CD14-positive monocyte (primary cell): Measurements from ENCODE around the gene SCN4A. TPM values are rescaled to one million over a fixed set of nuclear protein-coding genes. Genes with fewer than 3 reads are reported as not detected.
"Not testable (repeated sequence)": the region's sequence is repeated elsewhere in the genome, so short reads cannot be mapped to it uniquely, and the experiment has no call there.

Experiments
- DNase-seq, 3 donors: peaks; one replicate each; pipeline ENCODE4 v3.0.0-alpha.2; 2011 to 2022
- H2AFZ ChIP-seq: 2 replicates; pipeline ENCODE4 v1.6.0; 2012; ENCODE audit warnings: mild to moderate bottlenecking, low read depth, low read length, inconsistent platforms; ENCODE audit not compliant: insufficient read depth, poor library complexity, severe bottlenecking
- H3K27ac ChIP-seq, 2 donors: 1 replicate in 1 of 2; 2 replicates in 1 of 2; pipeline ENCODE4 v1.5.1; 2012 to 2013; ENCODE audit warnings: low read length in 2 of 2, control low read depth in 1 of 2, inconsistent platforms in 1 of 2, low read depth in 1 of 2, mild to moderate bottlenecking in 1 of 2
- H3K27me3 ChIP-seq, 2 donors: one replicate each; pipeline versions ENCODE4 v1.6.0 to v1.6.1; 2011 to 2013; ENCODE audit warnings: low read length in 2 of 2; ENCODE audit not compliant: control insufficient read depth in 2 of 2, insufficient read depth in 2 of 2
- H3K36me3 ChIP-seq, 2 donors: replicated peaks in 1 of 2; 1 replicate in 1 of 2; 2 replicates in 1 of 2; pipeline versions ENCODE4 v1.5.1 to v1.6.1; 2012 to 2013; ENCODE audit warnings: low read length in 2 of 2, control low read depth in 1 of 2, inconsistent platforms in 1 of 2, mild to moderate bottlenecking in 1 of 2; ENCODE audit not compliant: insufficient read depth in 2 of 2, control insufficient read depth in 1 of 2
- H3K4me1 ChIP-seq, 2 donors: 1 replicate in 1 of 2; 2 replicates in 1 of 2; pipeline versions ENCODE4 v1.5.1 to v1.6.1; 2012 to 2013; ENCODE audit warnings: low read length in 2 of 2, control low read depth in 1 of 2, inconsistent platforms in 1 of 2, mild to moderate bottlenecking in 1 of 2, moderate library complexity in 1 of 2; ENCODE audit not compliant: insufficient read depth in 2 of 2, control insufficient read depth in 1 of 2
- H3K4me2 ChIP-seq: replicated peaks from 2 replicates; pipeline ENCODE3; 2012; ENCODE audit warnings: low read length, moderate library complexity, mild to moderate bottlenecking; ENCODE audit not compliant: poor library complexity, severe bottlenecking; ENCODE audit errors: extremely low read depth
- H3K4me3 ChIP-seq, 3 experiments: fragments of 200-600 bp in 1 of 3; sonication (generic) in 1 of 3; replicated peaks in 1 of 3; 1 replicate in 2 of 3; 2 replicates in 1 of 3; pipeline ENCODE4 v1.5.1; 2011 to 2013; ENCODE audit warnings: low read length in 3 of 3, mild to moderate bottlenecking in 3 of 3, control low read depth in 2 of 3, low read depth in 2 of 3, inconsistent platforms in 1 of 3, moderate library complexity in 1 of 3
- H3K79me2 ChIP-seq: 2 replicates; pipeline ENCODE4 v1.6.0; 2012; ENCODE audit warnings: mild to moderate bottlenecking, control low read depth, inconsistent platforms, low read length, moderate library complexity; ENCODE audit not compliant: insufficient read depth
- H3K9ac ChIP-seq: 2 replicates; pipeline ENCODE4 v1.6.0; 2017; ENCODE audit warnings: low read length, mild to moderate bottlenecking; ENCODE audit not compliant: insufficient read depth, poor library complexity, severe bottlenecking
- H3K9me3 ChIP-seq, 2 donors: replicated peaks in 1 of 2; 1 replicate in 1 of 2; 2 replicates in 1 of 2; pipeline versions ENCODE4 v1.5.1 to v1.6.1; 2012 to 2013; ENCODE audit warnings: low read length in 2 of 2, control low read depth in 1 of 2; ENCODE audit not compliant: control insufficient read depth in 1 of 2, insufficient read depth in 1 of 2
- H4K20me1 ChIP-seq: 2 replicates; pipeline ENCODE4 v1.6.0; 2012; ENCODE audit warnings: mild to moderate bottlenecking, low read length, control low read depth, moderate library complexity; ENCODE audit not compliant: insufficient read depth
- H3K27ac Mint-ChIP-seq, 7 donors: one replicate each; pipeline ENCODE4 v1.8.0; 2020; ENCODE audit warnings: mild to moderate bottlenecking in 7 of 7, mixed read lengths in 7 of 7, moderate library complexity in 6 of 7, inconsistent platforms in 2 of 7
- H3K27me3 Mint-ChIP-seq, 3 donors: one replicate each; pipeline ENCODE4 v1.8.0; 2021 to 2022; ENCODE audit warnings: low read depth in 3 of 3, mild to moderate bottlenecking in 3 of 3, mixed read lengths in 3 of 3, moderate library complexity in 3 of 3, inconsistent platforms in 1 of 3
- H3K36me3 Mint-ChIP-seq, 2 donors: one replicate each; pipeline ENCODE4 v1.8.0; 2020; ENCODE audit warnings: mixed read lengths in 2 of 2, inconsistent platforms in 1 of 2, mild to moderate bottlenecking in 1 of 2
- H3K4me1 Mint-ChIP-seq: one replicate; pipeline ENCODE4 v1.8.0; 2020; ENCODE audit warnings: mild to moderate bottlenecking, mixed read lengths
- H3K4me3 Mint-ChIP-seq, 2 donors: one replicate each; pipeline ENCODE4 v1.8.0; 2020; ENCODE audit warnings: mild to moderate bottlenecking in 2 of 2, mixed read lengths in 2 of 2, moderate library complexity in 1 of 2
- H3K9me3 Mint-ChIP-seq, 7 donors: one replicate each; pipeline ENCODE4 v1.8.0; 2020 to 2022; ENCODE audit warnings: mixed read lengths in 7 of 7, mild to moderate bottlenecking in 6 of 7, moderate library complexity in 6 of 7, inconsistent platforms in 2 of 7
- WGBS: methylation state at CpG from one replicate; pipeline ENCODE4 v1.1.5; 2013; ENCODE audit warnings: missing lambda C conversion rate; ENCODE audit not compliant: insufficient coverage; 5-methylcytosine and 5-hydroxymethylcytosine counted together
- intact Hi-C, 2 donors: fragments of 100-400 bp; cut with micrococcal nuclease; formaldehyde crosslinking; loops; one replicate each; pipeline versions ENCODE4 v1.15.0 to v1.15.1; 2023
- polyA plus RNA-seq, 3 donors: library from polyadenylated mRNA; depleted of rRNA in 1 of 3; unstranded in 2 of 3; stranded (reverse) in 1 of 3; fragments of 300-500 nt in 2 of 3; fragments of >200 nt in 1 of 3; fragmentation: Illumina TruSeq in 2 of 3; gene quantifications; 1 replicate in 2 of 3; 2 replicates in 1 of 3; pipeline ENCODE4 v1.2.3, GENCODE V29; 2012 to 2021
- small RNA-seq: library from RNA; depleted of rRNA; stranded (forward); fragments of <200 nt; gene quantifications from one replicate; pipeline ENCODE3, GENCODE V24; 2012; ENCODE audit warnings: low read depth; ENCODE audit not compliant: insufficient read length
- TF ChIP-seq, protein P1 (sequence below): fragments of 200-600 bp; IDR thresholded peaks from one replicate; pipeline ENCODE4 v1.8.0; 2022; ENCODE audit warnings: antibody characterized with exemption, mild to moderate bottlenecking

Gene SCN4A
- polyA plus RNA-seq, 3 donors, result not detected

DNA sequence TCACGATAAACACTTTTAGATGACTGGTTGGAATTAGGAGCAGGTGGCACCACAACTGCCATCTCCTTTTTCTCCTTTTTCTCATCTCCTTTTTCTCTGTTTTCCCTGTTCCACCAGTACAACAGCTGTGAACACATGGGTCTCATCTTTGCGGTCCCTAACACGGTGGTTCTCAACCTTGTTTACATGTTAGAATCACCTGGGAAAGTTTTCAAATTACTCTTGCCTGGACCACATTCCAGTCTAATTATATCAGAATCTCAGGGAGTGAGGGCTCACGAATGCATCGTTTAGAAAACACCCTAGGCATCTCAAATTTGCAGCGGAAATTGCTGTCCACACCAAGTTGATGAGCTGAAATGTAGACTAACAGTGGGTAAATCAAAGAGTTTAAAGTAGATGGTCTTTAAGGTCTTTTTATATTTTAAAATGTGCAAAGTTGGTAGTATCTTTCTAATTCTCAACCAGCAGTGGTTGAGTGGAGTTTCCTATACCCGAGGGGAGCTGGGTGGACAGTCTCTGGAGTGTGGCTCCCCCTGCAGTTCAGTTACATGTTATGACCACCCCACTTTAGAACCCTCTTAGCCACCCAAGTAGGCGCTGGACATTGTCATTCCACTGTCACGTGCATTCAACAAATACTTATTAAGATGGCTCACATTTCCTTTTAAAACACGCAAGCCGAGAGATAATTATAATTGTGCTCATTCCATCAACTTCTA is 80.2 kb downstream of the SCN4A start:
- H3K9me3 ChIP-seq, DNase-seq, H3K4me3 ChIP-seq, H2AFZ ChIP-seq, H3K27ac Mint-ChIP-seq, intact Hi-C loops, H3K36me3 ChIP-seq, H3K27me3 ChIP-seq, H3K9me3 Mint-ChIP-seq, H3K27ac ChIP-seq, H3K36me3 Mint-ChIP-seq, H3K9ac ChIP-seq, H4K20me1 ChIP-seq, H3K4me3 Mint-ChIP-seq, H3K4me2 ChIP-seq, H3K4me1 Mint-ChIP-seq, H3K4me1 ChIP-seq, H3K79me2 ChIP-seq: not testable (repeated sequence)
- TF ChIP-seq, protein P1, sequence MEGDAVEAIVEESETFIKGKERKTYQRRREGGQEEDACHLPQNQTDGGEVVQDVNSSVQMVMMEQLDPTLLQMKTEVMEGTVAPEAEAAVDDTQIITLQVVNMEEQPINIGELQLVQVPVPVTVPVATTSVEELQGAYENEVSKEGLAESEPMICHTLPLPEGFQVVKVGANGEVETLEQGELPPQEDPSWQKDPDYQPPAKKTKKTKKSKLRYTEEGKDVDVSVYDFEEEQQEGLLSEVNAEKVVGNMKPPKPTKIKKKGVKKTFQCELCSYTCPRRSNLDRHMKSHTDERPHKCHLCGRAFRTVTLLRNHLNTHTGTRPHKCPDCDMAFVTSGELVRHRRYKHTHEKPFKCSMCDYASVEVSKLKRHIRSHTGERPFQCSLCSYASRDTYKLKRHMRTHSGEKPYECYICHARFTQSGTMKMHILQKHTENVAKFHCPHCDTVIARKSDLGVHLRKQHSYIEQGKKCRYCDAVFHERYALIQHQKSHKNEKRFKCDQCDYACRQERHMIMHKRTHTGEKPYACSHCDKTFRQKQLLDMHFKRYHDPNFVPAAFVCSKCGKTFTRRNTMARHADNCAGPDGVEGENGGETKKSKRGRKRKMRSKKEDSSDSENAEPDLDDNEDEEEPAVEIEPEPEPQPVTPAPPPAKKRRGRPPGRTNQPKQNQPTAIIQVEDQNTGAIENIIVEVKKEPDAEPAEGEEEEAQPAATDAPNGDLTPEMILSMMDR, result peak; percentile 24
- whole genome bisulfite sequencing, result no CpG with 5 or more reads among the region's 11 CpGs
- H3K27me3 Mint-ChIP-seq, result peaks cover 6 to 11% (median 10%) of the 10 kb centered on the region in 3 donors

DNA sequence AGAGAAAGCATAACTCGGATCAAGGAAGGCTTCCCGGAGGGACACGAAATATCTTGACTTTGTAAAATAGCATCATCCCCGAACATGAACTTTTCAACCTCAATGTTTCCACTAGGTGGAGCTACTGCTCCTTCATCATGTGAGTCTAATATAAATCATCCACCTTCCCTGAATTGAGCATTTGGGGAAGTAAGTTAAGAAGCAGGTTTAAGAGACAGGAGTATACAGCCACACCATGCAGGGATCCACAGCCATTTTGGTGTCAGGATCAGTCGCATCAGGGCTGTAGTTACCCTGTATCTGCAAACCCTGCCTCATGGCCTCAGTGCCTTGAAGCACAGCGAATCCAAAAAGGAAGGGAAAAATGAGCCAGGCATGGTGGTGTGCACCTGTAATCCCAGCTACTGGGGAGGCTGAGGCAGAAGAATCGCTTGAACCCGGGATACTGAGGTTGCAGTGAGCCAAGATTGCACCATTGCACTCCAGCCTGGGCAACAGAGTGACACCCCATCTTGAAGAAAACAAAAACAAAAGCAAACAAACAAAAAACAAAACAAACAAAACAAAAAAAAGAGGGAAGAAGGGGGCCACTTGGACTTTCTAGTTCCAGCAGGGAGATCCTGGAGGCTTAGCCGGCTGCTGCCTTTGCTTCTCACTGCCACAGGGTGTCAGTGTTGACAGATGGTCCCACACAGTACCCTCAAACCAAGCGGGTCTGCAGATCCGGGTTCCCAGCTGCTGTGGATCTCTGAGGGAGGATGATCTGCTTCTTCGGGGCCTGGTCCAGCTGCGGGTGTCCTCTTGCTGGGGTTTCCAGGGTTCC is 83.5 kb downstream of the SCN4A start:
- WGBS, result 33% methylated on average over 2 of the region's 13 CpGs
- intact Hi-C loops, H3K27me3 ChIP-seq, H3K9me3 ChIP-seq, H3K27ac ChIP-seq, H3K4me1 ChIP-seq, H3K9ac ChIP-seq, H3K79me2 ChIP-seq, H3K4me2 ChIP-seq, H3K4me3 ChIP-seq, H3K36me3 ChIP-seq, H3K9me3 Mint-ChIP-seq, H3K36me3 Mint-ChIP-seq, H4K20me1 ChIP-seq, H3K4me1 Mint-ChIP-seq, H2AFZ ChIP-seq: not testable (repeated sequence)
- peak; percentile 25 to 34 (median 28) for DNase-seq
- Mint-ChIP-seq H3K27me3 (peaks cover 10 to 16% (median 13%) of the 10 kb centered on the region in 3 donors), H3K27ac (peak overlapping the region in 1 of 7 donors; percentile 72), H3K4me3 (peak overlapping the region in 1 of 2 donors; percentile 39)
- TF ChIP-seq, protein P1, result peak; percentile 67

Small RNAs within 50 kb of the gene (small RNA-seq; reads per million reads assigned to genes)
- not detected for gene AC127029.1
- gene GH1, result not detected

Other genes with a start within 250 kb of the SCN4A start
- gene STRADA, start 231.1 kb downstream of the SCN4A start, polyA plus RNA-seq, result 10 to 100 TPM; 12.5 to 51.9 (median 19.8) TPM
- 10 to 100 TPM; 15.2 to 56.4 (median 43.0) TPM for gene CCDC47, start 199.3 kb downstream of the SCN4A start, polyA plus RNA-seq
- gene DDX42, start 198.7 kb downstream of the SCN4A start, polyA plus RNA-seq, result 10 to 100 TPM in 1 of 3 donors, 1 to 10 TPM in 2; 3.1 to 89.2 (median 5.3) TPM
- 10 to 100 TPM; 82.8 to 97.2 (median 88.3) TPM for gene PSMC5, start 145.5 kb downstream of the SCN4A start, polyA plus RNA-seq
- 10 to 100 TPM in 2 of 3 donors, 1 to 10 TPM in 1; 9.2 to 23.7 (median 15.0) TPM for gene FTSJ3, start 145.3 kb downstream of the SCN4A start, polyA plus RNA-seq
- 10 to 100 TPM; 60.2 to 77.9 (median 64.0) TPM for gene SMARCD2, start 130.2 kb downstream of the SCN4A start, polyA plus RNA-seq
- not detected for gene CSH2, start 99.2 kb downstream of the SCN4A start, polyA plus RNA-seq
- gene GH2, start 91.0 kb downstream of the SCN4A start, polyA plus RNA-seq, result not detected
- not detected for gene CSH1, start 76.3 kb downstream of the SCN4A start, polyA plus RNA-seq
- not detected for gene CSHL1, start 61.7 kb downstream of the SCN4A start, polyA plus RNA-seq
- not detected for gene GH1, start 54.1 kb downstream of the SCN4A start, polyA plus RNA-seq
- 10 to 100 TPM; 19.6 to 21.8 (median 20.9) TPM for gene CD79B, start 40.6 kb downstream of the SCN4A start, polyA plus RNA-seq
- 1 to 10 TPM in 2 of 3 donors, under 1 TPM in 1; 0.03 to 2.1 (median 1.4) TPM for gene PRR29, start 25.4 kb upstream of the SCN4A start, polyA plus RNA-seq
- gene ICAM2, start 47.7 kb upstream of the SCN4A start, polyA plus RNA-seq, result 100 to 1,000 TPM; 111 to 186 (median 174) TPM
- gene ERN1, start 157.2 kb upstream of the SCN4A start, polyA plus RNA-seq, result 10 to 100 TPM; 11.0 to 27.5 (median 13.7) TPM